ENCODE measurements around the gene RIMBP2.

Gene RIMBP2

DNA sequence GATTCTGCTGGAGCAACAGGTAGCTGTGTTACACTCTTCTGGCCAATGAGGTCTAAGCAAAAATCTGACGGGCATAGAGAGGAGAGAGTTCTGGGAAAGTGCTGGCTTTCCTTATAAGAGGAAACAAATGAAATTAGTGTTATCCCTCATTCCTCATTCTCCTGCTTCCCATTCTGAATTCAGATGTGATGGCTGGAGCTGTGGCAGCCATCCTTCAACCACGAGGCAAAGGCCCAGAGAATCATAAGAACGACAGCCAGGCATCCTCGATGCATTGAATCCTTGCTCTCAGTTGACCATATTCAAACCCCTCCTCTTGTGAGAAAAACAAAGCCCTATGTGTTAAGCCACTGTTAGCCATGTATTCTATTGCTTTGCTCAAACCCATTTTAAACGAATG lies 27.5 kb upstream of the RIMBP2 start:
- TF ChIP-seq, protein P1, sequence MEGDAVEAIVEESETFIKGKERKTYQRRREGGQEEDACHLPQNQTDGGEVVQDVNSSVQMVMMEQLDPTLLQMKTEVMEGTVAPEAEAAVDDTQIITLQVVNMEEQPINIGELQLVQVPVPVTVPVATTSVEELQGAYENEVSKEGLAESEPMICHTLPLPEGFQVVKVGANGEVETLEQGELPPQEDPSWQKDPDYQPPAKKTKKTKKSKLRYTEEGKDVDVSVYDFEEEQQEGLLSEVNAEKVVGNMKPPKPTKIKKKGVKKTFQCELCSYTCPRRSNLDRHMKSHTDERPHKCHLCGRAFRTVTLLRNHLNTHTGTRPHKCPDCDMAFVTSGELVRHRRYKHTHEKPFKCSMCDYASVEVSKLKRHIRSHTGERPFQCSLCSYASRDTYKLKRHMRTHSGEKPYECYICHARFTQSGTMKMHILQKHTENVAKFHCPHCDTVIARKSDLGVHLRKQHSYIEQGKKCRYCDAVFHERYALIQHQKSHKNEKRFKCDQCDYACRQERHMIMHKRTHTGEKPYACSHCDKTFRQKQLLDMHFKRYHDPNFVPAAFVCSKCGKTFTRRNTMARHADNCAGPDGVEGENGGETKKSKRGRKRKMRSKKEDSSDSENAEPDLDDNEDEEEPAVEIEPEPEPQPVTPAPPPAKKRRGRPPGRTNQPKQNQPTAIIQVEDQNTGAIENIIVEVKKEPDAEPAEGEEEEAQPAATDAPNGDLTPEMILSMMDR (IDR thresholded peaks at IDR 0.05): no peak

DNA sequence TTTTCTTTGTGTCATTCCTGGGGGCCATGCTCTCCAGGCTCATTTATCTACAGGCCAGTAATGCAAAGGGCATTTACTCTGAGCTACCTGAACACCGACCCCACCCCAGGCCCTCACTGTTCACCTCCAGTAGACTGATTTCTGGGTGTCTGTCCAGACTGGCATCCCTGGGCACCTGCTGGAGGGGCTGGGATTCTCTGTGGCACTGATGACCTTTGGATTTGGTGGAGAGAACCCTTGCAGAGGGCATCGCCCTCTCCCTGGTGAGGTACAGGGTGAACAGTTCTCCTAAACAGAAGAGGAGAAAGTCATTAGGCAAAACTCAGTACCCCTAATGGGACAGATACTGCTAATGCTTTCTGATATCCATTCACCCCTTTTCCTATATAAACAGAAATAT lies 27.1 kb upstream of the RIMBP2 start:
- TF ChIP-seq, protein P1 (IDR thresholded peaks at IDR 0.05): no peak

DNA sequence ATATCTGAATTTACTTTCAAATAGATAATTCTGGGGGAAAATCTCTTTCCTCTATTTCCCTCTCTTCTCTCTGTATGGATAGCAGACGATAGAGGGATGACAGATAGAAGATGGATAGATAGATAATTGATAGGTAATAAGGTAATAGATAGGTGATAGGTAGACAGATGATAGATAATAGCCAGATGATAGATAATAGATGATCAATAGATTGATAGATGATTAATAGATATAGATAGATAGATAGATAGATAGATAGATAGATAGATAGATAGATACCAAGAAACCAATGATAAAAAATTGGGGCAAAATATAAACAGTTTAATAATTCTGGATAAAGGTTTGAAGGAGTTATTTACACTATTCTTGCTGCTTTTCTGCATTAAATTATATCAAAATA lies 26.6 kb upstream of the RIMBP2 start:
- TF ChIP-seq, protein P1 (IDR thresholded peaks at IDR 0.05): no peak

DNA sequence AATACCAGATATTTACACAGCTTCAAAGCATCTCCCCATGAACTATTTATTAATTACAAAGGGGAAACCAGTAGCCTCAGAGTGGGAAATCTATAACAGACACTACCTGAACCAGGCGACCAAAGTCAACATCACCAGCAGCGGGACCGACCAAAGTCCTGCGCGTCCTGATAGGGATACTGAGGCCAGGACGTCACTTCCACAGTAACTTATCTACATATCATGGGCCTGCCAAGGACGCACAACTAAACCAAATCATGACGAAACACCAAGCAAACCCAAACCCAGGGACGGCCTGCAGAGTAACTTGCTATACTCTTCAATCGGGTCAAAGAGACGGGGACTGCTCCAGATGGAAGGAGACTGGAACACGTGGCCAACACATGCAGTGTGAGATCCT lies 26.0 kb upstream of the RIMBP2 start:
- TF ChIP-seq, protein P1 (IDR thresholded peaks at IDR 0.05): no peak

DNA sequence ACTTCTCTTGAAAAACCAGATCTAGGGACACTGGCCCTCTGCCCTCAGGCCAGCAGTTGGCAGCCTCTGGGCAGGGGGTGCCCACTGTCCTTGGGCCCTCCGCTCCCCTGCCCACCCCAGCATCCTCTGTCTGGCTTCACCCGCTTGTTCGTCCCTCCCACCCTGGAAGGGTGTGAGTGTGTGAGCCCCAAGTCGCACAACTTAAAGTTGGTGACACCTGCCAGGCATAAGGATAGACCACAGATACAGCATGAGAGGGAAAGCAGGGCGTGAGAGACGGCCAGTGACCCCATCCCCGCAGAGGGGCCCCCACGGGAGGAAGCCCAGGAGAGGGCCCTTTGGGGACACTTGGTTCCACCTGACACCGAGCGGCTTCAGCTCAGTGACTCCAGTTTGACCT lies 23.5 kb upstream of the RIMBP2 start:
- TF ChIP-seq, protein P1 (IDR thresholded peaks at IDR 0.05): no peak

DNA sequence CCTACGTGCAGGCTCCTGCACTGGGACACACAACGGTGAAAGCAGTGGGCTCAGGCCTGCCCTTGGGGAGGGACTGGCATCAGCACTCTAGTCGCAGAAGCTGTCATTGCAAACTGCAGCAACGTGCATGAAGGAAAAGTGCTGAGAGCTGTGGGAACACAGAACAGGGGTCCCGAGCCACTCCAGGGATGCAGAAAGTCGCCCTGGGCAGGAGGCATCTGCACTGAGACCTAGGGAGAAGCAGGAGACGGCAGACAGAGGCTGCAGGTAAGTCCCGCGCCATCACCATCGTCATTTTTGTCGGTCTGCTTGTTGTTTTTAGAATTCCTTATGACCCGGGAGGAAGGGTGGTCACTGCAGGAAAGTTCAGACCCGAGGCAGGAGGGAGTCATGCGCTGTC lies 21.6 kb upstream of the RIMBP2 start:
- TF ChIP-seq, protein P1 (IDR thresholded peaks at IDR 0.05): no peak

DNA sequence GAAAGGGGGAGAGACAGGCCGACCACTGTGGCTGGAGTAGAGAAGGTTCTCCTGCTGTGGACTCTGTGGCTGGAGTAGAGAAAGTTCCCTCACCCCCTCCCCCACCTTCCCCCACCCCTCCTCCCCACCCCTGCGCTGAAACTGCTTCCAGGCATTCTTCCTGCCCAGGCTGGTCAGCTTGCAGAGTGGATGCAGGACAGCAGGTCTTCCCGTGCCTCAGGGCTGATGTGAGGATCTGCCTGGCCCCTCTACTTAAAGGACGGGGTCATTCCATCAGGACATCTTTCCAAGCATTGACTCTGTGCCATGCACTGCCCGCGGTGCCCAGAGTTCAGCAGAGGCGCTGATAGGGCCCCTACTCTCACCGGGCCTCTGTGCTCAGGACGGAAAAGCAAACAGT lies 13.2 kb upstream of the RIMBP2 start:
- TF ChIP-seq, protein P1 (IDR thresholded peaks at IDR 0.05): no peak

Data from LNCAP (cell line).